Stimulated activated CD4-positive, alpha-beta T cell treated with anti-CD3 and anti-CD28 coated beads, Interleukin-1b, Interleukin-23, amount 100 ng/mL, for 4 hours (primary cell): ENCODE results near the gene FREM3.
"Not testable (repeated sequence)": the region's sequence is repeated elsewhere in the genome, so short reads cannot be mapped to it uniquely, and the experiment has no call there.

Source experiments
- DNase-seq, 2 donors: peaks; one replicate each; pipeline ENCODE4 v3.0.0-alpha.2; 2020; ENCODE audit warnings: low read depth in 2 of 2

FREM3 gene

GRCh38 chr4:143585548-143585947 is 114.9 kb downstream of the FREM3 start:
- no peak for DNase-seq

- no peak for DNase-seq
Measured at GRCh38 chr4:143581331-143581946, 119.0 kb downstream of the FREM3 start.

- no peak for DNase-seq
Measured at GRCh38 chr4:143575331-143575730, 125.1 kb downstream of the FREM3 start.

GRCh38 chr4:143564472-143564871 is 136.0 kb downstream of the FREM3 start:
- DNase-seq: no peak

- DNase-seq: peak; percentile 14 to 25
Measured at GRCh38 chr4:143559757-143560147, 140.7 kb downstream of the FREM3 start.

GRCh38 chr4:143558823-143559756 is 141.4 kb downstream of the FREM3 start:
- DNase-seq: peak; percentile 48 to 51

- DNase-seq: no peak
Measured at GRCh38 chr4:143558286-143558685, 142.2 kb downstream of the FREM3 start.

GRCh38 chr4:143555676-143556075 is 144.8 kb downstream of the FREM3 start:
- no peak for DNase-seq

GRCh38 chr4:143554728-143555597 is 145.5 kb downstream of the FREM3 start:
- no peak for DNase-seq

GRCh38 chr4:143549928-143550327 is 150.5 kb downstream of the FREM3 start:
- DNase-seq: no peak

GRCh38 chr4:143539670-143540023 is 160.8 kb downstream of the FREM3 start:
- no peak for DNase-seq

- no peak for DNase-seq
Measured at GRCh38 chr4:143538979-143539669, 161.4 kb downstream of the FREM3 start.

GRCh38 chr4:143531788-143532491 is 168.5 kb downstream of the FREM3 start:
- no peak for DNase-seq

GRCh38 chr4:143531380-143531779 is 169.1 kb downstream of the FREM3 start:
- no peak for DNase-seq

- not testable (repeated sequence) for DNase-seq
Measured at GRCh38 chr4:143528046-143528445, 172.4 kb downstream of the FREM3 start.
